ENCODE measurements around the gene ADGRL2. TPM values are rescaled to one million over a fixed set of nuclear protein-coding genes. Genes with fewer than 3 reads are reported as not detected.
A peak's percentile ranks its signal among the peaks of the same experiment; 100 is the strongest.

ADGRL2 gene
- polyA plus RNA-seq, 1 of the 3 experiments (the other 2 are of a cell fraction), result 40.3 TPM

DNA sequence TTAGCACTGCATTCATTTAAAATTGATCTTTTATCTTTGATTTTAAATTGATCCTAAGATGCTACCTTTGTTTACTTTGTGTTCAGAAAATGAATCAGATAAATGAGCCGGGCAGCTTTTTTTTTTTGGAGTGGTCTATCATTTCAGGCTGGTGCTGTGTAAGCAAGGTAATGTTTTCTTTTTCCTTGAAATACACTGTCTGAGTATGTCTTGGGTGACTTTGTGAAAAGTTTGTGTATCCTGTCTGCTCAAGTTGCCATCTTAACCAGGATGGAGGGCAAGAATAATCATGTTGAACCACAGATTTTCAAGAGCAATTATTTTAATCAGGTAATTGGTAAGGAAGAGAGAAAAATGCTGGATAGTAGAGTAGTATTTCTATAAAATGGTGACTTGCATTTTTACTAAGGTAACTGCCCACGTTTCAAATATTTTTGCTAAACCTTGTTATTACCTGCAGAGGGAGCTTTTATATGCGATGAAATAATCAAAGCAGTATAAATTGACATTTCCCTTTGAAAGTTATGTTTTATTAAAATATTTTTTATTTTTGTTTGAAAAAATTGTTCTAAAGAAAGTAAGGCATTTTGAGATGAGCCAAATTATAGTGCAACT is 11.1 kb downstream of the ADGRL2 start:
- no peaks in the 10 kb centered on the region for H3K27me3 ChIP-seq (ENCODE audit: insufficient read depth)
- ChIA-PET CTCF (interaction anchor here (0.6 to 1.3 kb wide), 3 partner anchors 8 to 455 kb away, joined by 3 to 4 read pairs (median 3); no protein-coding TSS in a partner anchor), POLR2A (no interaction called here)
- TF ChIP-seq CTCF (IDR thresholded peaks at IDR 0.05), result peak; percentile 59
- TF ChIP-seq SIN3A (IDR thresholded peaks at IDR 0.05; ENCODE audit: borderline replicate concordance, low read depth, low read length), result no peak
- peak; percentile 57 for TF ChIP-seq RAD21 (IDR thresholded peaks at IDR 0.05; ENCODE audit: low read length)
- peaks cover 8 to 30% of the 10 kb centered on the region in 2 experiments for H3K4me1 ChIP-seq (ENCODE audit: control insufficient read depth in 1 of 2, insufficient read depth in 2 of 2, low read depth in 1 of 2, low read length in 1 of 2)
- peaks cover 0 to 4% of the 10 kb centered on the region in 2 experiments for H3K36me3 ChIP-seq (replicated peaks in 1 of 2; ENCODE audit: control insufficient read depth in 1 of 2, insufficient read depth in 2 of 2, low read length in 1 of 2)
- no peak overlapping the region for H2AFZ ChIP-seq (ENCODE audit: low read depth)
- no peak overlapping the region for H3K9ac ChIP-seq
- no peaks in the 10 kb centered on the region for H3K9me3 ChIP-seq
- no peak for DNase-seq
- H3F3A ChIP-seq (replicated peaks; ENCODE audit: insufficient read depth), result peaks cover 10% of the 10 kb centered on the region
- peak overlapping the region in 1 of 2 experiments; percentile 22; a peak in 1 of 4 replicates for H3K27ac ChIP-seq (ENCODE audit: low read depth in 2 of 2, low read length in 1 of 2)
- WGBS (ENCODE audit: low lambda C conversion rate), result 49% methylated on average over 3 of the region's 3 CpGs
- H3K79me2 ChIP-seq (ENCODE audit: insufficient read depth), result peaks cover 98% of the 10 kb centered on the region
- H3K9me2 ChIP-seq, result no peaks in the 10 kb centered on the region
- H3K4me3 ChIP-seq (ENCODE audit: low read depth in 2 of 2, low read length in 1 of 2), result no peak overlapping the region
- H3K4me2 ChIP-seq, result no peak overlapping the region
- H4K20me1 ChIP-seq (ENCODE audit: insufficient read depth), result peaks cover 12% of the 10 kb centered on the region

- Histone ChIP-seq H2AFZ (ENCODE audit: low read depth) (no peak overlapping the region), H4K20me1 (ENCODE audit: insufficient read depth) (peaks cover 11% of the 10 kb centered on the region), H3K27ac (ENCODE audit: low read depth in 2 of 2, low read length in 1 of 2) (no peak overlapping the region; a peak in 1 of 4 replicates), H3K9me2 (no peaks in the 10 kb centered on the region), H3F3A (replicated peaks; ENCODE audit: insufficient read depth) (peaks cover 6% of the 10 kb centered on the region), H3K79me2 (ENCODE audit: insufficient read depth) (peaks cover 96% of the 10 kb centered on the region), H3K9me3 (no peaks in the 10 kb centered on the region), H3K4me1 (ENCODE audit: control insufficient read depth in 1 of 2, insufficient read depth in 2 of 2, low read depth in 1 of 2, low read length in 1 of 2) (peaks cover 6 to 28% of the 10 kb centered on the region in 2 experiments), H3K9ac (no peak overlapping the region), H3K4me2 (peak overlapping the region; percentile 45; the same call in 1 of the 2 replicates), H3K36me3 (replicated peaks in 1 of 2; ENCODE audit: control insufficient read depth in 1 of 2, insufficient read depth in 2 of 2, low read length in 1 of 2) (peaks cover 0 to 8% of the 10 kb centered on the region in 2 experiments), H3K27me3 (ENCODE audit: insufficient read depth) (no peaks in the 10 kb centered on the region), H3K4me3 (ENCODE audit: low read depth in 2 of 2, low read length in 1 of 2) (no peak overlapping the region)
- 54% methylated on average over 4 of the region's 4 CpGs for WGBS (ENCODE audit: low lambda C conversion rate)
- CTCF ChIA-PET, result interaction anchor here (0.6 to 1.3 kb wide), 6 partner anchors 9 to 162 kb away, joined by 3 to 4 read pairs (median 3); no protein-coding TSS in a partner anchor
- no peak for DNase-seq
- no peak for TF ChIP-seq FOXJ3 (CRISPR knock-in tag; IDR thresholded peaks at IDR 0.05)
- POLR2A ChIA-PET, result no interaction called here
Observed at GRCh38 chr1:81812712-81813111, 12.0 kb downstream of the ADGRL2 start.

DNA sequence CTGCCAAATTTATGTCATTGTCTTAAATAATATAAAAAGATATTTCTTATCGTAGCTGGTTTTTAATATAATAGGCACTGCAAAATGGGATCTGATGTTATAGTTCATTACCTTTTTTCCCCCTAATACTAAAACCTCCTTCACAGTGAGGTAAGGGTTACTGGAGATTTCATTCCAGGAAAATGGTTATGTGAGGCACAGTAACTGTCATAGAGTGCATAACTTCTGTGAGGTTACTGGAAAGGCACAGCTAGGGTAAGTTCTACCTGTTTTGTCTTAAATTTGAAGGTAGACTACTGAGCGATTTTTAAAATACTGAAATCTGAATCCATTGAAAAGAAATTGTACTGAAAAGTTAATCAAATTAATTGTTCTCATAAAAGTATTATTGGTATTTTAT is 13.0 kb downstream of the ADGRL2 start:
- Histone ChIP-seq H3K79me2 (ENCODE audit: insufficient read depth) (peaks cover 96% of the 10 kb centered on the region), H3K27ac (ENCODE audit: low read depth in 2 of 2, low read length in 1 of 2) (no peak overlapping the region), H3F3A (replicated peaks; ENCODE audit: insufficient read depth) (peaks cover under 1% of the 10 kb centered on the region), H3K27me3 (ENCODE audit: insufficient read depth) (no peaks in the 10 kb centered on the region), H3K4me3 (ENCODE audit: low read depth in 2 of 2, low read length in 1 of 2) (no peak overlapping the region), H3K36me3 (replicated peaks in 1 of 2; ENCODE audit: control insufficient read depth in 1 of 2, insufficient read depth in 2 of 2, low read length in 1 of 2) (peaks cover 0 to 8% of the 10 kb centered on the region in 2 experiments), H3K9me3 (no peaks in the 10 kb centered on the region), H2AFZ (ENCODE audit: low read depth) (no peak overlapping the region), H3K9ac (no peak overlapping the region), H3K9me2 (no peaks in the 10 kb centered on the region), H3K4me1 (ENCODE audit: control insufficient read depth in 1 of 2, insufficient read depth in 2 of 2, low read depth in 1 of 2, low read length in 1 of 2) (peaks cover 6 to 19% of the 10 kb centered on the region in 2 experiments), H4K20me1 (ENCODE audit: insufficient read depth) (peaks cover 6% of the 10 kb centered on the region; the same call in 1 of the 2 replicates), H3K4me2 (no peak overlapping the region)
- WGBS (ENCODE audit: low lambda C conversion rate), result 74% methylated on average over 2 of the region's 2 CpGs
- CTCF ChIA-PET, result interaction anchor here (0.6 kb wide), 2 partner anchors 8 to 134 kb away, joined by 3 read pairs; no protein-coding TSS in a partner anchor
- POLR2A ChIA-PET, result no interaction called here
- no peak for DNase-seq
- TF ChIP-seq GABPA (IDR thresholded peaks at IDR 0.05; ENCODE audit: low read depth) (no peak), NRF1 (IDR thresholded peaks at IDR 0.05; ENCODE audit: low read depth, low read length) (no peak), FOXJ3 (CRISPR knock-in tag; IDR thresholded peaks at IDR 0.05) (no peak), CHD2 (IDR thresholded peaks at IDR 0.05; ENCODE audit: low read length, partially characterized antibody) (no peak)
- TF ChIP-seq, protein P1, sequence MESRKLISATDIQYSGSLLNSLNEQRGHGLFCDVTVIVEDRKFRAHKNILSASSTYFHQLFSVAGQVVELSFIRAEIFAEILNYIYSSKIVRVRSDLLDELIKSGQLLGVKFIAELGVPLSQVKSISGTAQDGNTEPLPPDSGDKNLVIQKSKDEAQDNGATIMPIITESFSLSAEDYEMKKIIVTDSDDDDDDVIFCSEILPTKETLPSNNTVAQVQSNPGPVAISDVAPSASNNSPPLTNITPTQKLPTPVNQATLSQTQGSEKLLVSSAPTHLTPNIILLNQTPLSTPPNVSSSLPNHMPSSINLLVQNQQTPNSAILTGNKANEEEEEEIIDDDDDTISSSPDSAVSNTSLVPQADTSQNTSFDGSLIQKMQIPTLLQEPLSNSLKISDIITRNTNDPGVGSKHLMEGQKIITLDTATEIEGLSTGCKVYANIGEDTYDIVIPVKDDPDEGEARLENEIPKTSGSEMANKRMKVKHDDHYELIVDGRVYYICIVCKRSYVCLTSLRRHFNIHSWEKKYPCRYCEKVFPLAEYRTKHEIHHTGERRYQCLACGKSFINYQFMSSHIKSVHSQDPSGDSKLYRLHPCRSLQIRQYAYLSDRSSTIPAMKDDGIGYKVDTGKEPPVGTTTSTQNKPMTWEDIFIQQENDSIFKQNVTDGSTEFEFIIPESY (IDR thresholded peaks at IDR 0.05; ENCODE audit: borderline replicate concordance, low read depth), result no peak
- TF ChIP-seq, protein P2, sequence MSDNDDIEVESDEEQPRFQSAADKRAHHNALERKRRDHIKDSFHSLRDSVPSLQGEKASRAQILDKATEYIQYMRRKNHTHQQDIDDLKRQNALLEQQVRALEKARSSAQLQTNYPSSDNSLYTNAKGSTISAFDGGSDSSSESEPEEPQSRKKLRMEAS (IDR thresholded peaks at IDR 0.05; ENCODE audit: low read depth), result no peak

Measured in SK-N-SH (cell line).